Myocyte (in vitro differentiated cells): ENCODE data around the gene SLC16A13. TPM values are rescaled to one million over a fixed set of nuclear protein-coding genes. Genes with fewer than 3 reads are reported as not detected.

Source experiments
- DNase-seq: peaks from one replicate; pipeline ENCODE4 v3.0.0-alpha.2; 2012; ENCODE audit warnings: low read depth
- total RNA-seq: library from RNA; depleted of rRNA; stranded (reverse); fragments of >200 nt; gene quantifications from 2 replicates; pipeline ENCODE4 v1.2.3, GENCODE V29; 2014

SLC16A13 gene
- total RNA-seq, 1 donor from 2014 or later, result 0.75 TPM

DNA sequence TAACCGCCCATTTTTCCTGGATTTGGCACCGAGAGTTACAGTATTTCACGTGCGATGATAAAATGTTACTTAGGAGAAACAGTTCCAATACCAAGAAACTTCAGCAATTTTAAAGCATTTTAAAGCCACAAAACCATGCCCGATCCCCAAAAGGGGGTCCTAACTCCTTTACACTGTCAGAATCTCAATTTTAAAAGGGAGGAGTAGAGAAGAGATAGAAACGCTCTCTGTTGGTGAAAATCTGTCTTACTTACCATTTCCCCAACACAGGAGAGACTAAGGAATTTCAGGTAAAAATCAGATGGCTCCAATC, 23.9 kb upstream of the SLC16A13 start:
- DNase-seq, result no peak

DNA sequence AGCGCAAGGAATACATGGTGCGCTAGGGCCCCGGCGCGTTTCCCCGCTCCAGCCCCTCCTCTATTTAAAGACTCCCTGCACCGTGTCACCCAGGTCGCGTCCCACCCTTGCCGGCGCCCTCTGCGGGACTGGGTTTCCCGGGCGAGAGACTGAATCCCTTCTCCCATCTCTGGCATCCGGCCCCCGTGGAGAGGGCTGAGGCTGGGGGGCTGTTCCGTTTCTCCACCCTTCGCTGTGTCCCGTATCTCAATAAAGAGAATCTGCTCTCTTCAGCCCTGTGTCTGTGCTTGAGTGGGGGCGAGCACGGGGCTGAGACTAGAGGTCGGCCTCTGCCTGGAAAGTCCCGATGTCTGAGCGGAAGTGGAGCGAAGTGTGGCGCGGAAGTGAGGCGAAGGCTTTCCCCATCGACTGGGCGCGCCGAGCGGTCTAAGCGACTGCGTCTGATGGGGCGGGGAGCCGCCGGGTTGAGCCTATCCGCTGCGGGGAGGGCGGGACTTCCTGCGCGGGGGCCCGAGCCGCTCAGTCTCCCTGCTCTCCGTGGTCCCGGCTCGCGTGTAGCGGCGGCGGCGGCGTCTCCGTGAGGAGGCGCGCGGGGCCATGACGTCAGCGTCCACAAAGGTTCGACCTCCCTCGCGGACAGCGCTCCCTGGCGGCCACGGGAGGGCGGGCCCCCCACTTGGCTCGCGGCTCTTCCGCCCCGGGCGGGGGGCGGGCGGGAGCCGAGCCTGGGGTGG, 21.4 kb upstream of the SLC16A13 start:
- DNase-seq, result peak; percentile 97

DNA sequence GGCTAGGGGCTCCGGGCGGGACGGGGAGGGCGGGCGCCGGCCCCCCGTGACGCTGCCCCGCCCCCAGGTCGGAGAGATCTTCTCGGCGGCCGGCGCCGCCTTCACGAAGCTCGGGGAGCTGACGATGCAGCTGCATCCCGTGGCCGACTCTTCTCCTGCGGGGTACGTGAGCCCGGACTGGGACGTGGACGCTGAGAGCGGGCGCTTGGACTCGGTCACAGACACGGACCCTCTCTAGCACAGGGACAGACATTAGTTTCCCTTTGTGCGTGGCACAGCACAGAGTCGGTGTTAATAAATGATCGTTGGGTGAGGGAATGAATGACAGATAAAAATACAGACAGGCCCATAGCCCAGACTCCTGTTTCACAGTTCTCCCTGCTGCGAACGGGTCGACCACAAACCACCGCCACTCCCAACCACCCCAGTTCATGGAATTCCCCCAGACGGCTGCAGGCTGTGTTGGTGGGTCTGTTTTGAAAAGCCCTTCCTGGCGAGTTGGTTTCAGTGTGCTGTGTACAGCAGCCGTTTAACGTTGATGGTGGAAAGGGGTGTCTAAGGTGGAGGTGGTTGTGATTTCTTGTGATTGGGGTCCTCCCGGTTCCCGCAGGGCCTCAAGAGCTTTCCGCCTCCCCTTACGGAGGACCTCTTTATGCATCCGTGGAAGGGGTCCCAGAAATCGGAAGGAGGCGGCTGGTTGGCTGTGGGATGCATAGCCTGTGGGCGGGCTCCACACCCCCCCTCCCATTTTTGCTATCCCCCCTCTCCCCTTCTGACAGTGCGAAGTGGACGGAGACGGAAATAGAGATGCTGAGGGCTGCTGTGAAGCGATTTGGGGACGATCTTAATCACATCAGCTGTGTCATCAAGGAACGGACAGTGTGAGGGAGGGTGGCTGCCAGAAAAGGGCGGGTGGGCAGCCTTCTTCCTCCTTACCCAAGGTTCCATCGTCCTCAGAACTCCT, 20.5 kb upstream of the SLC16A13 start:
- DNase-seq, result peak; percentile 70

DNA sequence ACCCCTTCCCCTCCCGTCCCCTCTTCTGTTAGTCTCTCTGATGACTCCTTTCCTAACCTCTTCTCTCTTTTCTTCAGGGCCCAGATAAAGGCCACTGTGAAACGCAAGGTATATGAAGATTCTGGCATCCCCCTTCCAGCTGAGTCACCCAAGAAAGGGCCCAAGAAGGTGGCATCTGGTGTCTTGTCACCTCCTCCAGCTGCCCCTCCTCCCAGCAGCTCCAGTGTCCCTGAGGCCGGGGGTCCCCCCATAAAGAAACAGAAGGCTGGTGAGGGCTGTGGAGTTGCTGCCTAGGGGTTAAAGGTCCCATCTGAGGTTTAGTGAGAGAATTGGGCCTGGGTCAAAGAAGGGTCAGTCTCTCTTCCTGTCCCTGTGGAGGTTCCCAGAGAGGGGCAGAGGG, 19.4 kb upstream of the SLC16A13 start:
- no peak for DNase-seq

DNA sequence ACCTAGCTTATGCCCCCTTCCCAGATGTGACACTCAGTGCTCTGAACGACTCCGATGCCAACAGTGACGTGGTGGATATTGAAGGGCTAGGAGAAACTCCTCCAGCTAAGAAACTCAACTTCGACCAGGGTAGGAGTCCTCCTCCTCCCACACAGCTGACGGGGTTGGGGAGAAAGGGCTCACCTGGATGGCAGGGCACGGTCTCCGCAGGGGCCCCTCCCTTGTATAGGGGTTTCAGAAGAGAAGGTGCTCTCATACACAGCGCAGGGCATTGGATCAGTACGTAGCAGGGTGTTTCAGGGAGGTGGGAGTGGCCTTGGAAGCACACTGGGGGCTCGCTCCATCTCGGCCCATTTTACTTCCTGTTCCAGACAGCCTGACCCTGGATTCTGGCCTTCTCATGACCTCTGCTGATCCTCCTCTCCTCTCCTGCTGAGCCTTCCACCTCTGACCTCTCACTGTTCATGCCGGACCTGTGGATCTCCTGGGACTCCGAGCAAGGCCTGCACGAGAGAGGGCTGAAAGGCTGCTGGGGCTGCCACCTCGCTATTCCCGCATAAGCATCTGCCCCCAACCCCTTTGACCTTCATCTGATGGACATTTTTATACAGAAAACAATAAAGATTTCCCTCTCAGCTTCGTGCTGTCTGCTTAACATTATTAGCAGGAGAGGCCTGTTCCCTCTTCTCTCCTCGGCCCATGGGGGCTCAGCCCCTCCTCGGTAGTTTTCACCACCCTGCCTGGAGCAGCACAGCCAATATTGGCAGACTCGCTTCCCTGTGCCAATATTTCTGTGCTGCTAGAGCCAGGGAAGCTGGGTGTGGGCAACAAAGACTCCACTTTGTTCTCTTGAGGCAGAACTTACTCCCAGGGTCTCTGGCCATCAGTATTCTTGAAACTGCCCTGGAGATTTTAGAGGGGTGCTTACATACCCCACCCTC, 18.7 kb upstream of the SLC16A13 start:
- no peak for DNase-seq

DNA sequence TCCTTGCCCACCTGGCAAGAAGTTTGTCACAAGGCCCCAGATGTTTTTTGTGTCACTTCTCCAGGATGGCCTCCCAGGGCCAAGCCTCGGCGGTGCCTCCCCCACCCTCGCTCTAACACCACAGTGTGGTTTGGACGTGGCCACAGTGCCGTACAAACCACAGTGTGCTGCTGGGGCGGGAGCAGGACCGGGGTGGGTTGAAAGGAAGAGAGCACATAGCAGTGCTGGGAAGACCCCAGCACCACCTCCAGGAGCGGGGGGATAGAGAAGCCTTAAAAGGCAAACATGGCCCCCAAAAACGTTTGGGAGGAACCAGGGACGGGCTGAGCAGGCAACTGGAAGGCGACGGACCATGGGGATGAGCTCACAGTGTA, 18.0 kb upstream of the SLC16A13 start:
- no peak for DNase-seq

DNA sequence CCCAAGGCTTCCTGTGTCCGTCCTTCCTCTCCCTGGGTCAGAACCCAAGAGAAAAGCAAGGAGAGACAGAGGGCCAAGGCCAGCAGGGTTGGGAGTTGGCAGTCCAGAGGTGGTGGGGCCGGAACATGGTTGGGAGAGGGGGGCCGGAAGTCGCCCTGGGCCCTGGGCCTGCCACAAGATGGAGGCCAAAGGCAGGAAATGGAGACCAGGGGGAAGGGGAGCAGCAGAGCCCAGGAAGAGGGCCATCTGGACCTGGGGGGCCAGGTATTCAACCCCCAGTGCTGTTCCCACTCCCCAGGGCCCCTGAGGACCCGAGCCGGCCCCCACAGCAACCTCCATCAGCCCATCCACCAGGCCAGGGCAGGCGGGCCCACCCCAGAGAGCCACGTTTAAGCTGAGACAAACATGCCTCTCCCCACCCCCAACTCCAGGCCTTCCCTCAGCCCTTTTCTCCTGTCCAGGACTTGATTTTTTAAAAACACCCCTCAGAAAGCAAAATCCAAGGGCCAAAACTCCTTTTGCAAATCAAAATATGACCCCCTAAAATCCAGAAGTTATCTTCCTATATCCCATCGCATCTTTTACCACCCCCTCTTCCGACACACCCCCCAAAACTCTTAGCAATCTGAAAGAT, 17.4 kb upstream of the SLC16A13 start:
- DNase-seq, result no peak

DNA sequence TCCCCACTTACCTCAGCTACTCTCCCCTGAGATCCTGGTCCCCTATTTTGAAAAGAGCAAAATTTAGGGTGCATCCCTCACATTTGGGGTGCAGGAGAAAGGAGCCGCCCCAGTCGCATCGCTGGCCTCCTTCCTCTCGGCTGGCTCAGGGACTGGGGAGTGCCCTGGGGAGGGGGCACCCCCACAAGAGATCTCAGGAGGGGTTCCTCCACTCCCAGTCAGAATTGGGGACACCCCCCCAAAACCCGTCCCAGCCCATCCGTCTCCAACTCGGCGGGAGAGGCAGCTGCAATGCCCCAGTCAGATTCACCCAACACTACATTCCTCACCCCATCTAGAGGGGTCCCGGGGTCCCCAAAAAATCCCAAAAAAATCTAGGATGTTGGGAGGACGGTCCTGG, 16.4 kb upstream of the SLC16A13 start:
- DNase-seq, result no peak

DNA sequence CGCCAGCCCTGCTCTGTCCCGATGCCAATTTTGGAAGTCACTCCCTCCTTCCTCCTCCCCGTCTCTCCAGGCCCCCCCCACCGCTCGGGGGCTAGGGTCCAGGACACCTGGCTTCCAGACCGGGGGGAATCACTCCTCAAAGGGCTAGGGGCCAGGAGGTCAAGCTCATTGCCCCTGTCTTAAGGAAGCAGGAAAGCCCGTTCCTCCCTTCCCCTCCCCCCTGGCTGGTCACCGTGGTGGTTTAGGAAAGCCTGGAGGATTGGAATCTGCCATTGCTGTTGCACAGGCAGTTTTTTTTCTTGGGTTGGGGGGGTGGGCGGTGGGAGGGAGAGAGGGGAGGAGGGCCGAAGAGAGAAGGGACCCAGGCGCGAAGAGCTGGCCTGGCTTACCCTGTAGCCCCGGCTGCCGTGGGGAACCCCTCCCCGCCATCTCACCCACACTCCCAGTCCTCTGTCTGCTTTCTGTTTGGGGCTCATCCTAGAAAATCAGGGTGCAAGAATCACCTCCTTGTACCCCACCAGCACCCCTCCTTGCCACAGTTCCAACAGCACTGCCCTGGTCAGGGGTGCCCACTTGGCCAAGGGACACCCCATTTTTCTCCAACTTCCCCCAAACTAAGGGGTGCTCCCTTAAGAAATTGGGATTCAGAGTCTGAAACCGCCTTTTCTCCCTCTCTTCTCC, 15.8 kb upstream of the SLC16A13 start:
- DNase-seq, result peak; percentile 72

DNA sequence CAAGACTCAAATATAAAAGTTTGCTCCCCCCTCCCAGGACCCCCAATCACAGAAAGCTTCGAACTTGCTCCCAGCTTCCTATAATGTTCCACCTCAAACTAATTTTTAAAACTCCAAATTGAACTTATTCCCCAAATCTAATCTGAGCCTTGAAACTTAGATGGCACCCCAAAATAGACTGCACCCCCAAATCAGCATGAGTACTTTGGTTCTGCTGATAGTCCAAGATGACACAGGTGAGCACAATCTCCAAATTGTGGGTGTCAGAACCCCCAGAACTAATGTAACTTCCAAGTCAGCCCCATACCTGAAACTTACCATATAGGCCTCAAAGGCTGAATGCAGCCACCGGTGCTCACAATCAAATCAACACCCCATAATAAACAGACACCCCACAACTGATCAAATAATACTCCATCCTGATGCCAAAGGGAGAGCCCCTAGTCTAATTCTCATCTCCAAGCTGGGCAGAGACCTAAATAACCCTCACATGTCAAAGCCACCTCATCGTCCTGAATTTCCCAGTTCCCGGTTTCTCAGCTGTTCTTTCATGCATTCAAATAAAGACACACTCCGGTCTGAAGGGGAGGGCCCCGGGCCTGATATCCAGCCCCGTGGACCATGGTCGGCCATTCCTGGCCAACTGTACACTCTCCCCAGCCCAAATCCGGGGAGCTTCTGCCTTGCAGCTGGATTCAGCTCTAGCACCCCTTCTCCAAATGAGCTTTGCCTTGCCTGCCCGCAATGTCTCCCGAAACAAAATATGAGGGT, 14.7 kb upstream of the SLC16A13 start:
- peak; percentile 65 for DNase-seq

DNA sequence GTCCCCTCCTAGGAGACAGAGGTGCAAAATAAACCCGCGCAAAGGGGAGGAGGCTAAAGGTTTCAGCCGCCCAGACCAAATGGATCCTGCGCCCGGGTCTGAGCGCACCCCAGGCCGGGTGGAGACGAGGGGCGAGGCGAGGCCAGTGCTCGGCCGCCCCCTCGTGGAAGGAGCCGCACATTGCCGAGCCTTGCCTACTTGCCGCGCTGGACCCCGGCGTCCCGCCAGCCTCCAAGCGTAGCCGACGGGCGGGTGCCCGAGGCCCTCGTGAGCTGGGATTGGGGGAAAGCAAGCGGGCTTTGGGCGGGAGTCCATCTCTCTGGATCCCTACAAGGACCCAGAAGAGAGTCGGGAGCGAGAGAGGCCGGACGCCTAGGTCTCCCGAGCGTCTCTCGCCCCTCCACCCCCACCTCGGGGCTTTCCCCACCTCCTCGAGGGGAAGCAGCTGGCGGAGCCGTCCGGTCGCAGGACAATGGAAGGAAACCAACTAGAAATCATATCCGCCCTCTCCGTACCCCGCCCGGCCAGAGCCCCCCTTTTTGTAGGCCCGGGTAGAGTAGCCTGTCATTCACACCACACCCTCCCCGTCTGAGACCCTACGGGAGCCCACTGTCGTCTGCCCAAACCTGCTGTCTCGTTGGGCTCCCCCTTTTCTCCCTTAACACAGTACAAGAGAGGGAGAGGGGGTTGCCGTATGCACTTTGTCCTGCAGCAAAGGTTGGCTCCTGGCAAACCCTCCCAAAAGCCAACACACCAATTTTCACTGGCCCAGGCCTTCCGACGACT, 13.6 kb upstream of the SLC16A13 start:
- peak; percentile 72 for DNase-seq

DNA sequence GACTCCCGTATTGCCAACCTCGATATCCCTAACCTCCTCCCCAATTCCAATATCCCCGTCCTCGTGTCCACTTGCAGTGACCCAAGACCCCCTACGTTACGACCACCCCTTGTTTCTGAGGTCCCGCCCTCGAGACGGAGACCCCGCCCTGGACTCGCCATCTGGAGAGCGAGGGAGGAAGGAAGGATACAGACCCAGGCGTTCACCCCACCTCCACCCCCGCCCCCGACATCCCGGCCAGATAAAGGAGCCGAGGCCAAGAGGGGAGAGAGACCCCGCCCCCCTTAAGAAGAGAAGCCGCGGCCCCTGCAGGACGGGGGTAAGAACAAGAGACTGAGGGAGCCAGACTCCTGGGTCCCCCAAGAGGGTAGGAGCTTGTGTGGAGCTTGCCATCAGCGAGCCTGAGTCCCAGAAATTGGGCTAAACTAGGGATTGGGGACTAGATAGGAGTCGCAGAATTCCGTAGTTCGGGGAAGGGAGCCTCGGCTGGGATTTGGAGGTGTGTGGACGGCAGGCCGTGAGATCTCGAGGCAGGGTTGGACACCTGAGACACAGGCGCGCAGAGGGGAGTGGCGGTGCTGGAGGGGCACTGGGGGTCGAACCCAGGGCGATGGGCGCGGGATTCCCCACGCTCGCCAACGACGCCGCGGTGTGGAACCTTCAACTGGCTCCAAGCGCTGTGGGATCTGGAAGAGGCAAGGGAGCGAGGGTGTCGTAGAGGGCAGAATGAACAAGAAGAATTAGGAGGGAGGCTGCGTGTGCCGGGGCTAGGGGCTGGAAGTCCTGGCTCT, 12.8 kb upstream of the SLC16A13 start, which contains the start of gene BCL6B:
BCL6B (plus strand) TSS at position 270 of the 791 bp plus-strand sequence. CDS start 622 bp downstream, outside the sequence.
- DNase-seq, result no peak

DNA sequence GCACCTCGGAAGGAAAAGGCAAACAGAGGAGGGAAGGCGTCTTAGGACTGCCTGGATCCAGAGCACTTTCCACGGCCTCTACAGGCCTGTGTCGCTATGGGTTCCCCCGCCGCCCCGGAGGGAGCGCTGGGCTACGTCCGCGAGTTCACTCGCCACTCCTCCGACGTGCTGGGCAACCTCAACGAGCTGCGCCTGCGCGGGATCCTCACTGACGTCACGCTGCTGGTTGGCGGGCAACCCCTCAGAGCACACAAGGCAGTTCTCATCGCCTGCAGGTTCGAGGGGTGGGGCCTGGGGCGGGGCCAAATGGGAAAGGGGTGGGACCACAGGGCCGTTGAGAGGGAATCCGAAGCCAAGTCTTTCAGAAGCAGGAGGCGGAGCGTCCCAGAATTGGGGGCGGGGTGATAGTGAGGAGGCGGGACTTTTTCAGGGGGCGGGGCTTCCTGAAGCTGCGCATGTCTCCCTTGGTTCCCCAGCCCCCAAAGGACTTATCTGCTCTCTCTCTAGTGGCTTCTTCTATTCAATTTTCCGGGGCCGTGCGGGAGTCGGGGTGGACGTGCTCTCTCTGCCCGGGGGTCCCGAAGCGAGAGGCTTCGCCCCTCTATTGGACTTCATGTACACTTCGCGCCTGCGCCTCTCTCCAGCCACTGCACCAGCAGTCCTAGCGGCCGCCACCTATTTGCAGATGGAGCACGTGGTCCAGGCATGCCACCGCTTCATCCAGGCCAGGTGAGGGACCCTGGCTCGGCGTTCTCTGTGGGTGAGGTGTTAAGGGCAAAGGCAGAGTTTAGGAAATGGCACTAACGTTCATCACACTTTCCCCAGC, 12.0 kb upstream of the SLC16A13 start:
- no peak for DNase-seq

DNA sequence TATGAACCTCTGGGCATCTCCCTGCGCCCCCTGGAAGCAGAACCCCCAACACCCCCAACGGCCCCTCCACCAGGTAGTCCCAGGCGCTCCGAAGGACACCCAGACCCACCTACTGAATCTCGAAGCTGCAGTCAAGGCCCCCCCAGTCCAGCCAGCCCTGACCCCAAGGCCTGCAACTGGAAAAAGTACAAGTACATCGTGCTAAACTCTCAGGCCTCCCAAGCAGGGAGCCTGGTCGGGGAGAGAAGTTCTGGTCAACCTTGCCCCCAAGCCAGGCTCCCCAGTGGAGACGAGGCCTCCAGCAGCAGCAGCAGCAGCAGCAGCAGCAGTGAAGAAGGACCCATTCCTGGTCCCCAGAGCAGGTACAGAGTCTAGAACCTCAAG, 11.4 kb upstream of the SLC16A13 start:
- no peak for DNase-seq

DNA sequence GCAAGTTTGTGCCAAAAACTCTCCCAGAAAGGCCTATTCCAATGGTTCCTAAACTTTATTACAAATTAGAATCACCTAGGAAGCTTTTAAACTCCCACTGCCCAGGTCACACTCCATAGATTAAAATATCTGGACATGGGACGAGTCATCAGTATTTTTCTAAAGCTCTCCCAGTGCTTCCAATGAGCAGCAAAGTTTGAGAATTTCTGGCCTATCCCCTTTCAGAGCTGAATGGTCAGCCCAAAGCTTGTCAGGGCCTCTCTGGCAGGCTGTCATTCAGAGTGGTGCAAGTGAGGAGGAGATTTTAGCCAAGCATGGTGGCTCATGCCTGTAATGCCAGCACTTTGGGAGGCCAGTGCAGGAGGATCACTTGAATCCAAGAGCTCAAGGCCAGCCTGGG, 10.6 kb upstream of the SLC16A13 start:
- no peak for DNase-seq

DNA sequence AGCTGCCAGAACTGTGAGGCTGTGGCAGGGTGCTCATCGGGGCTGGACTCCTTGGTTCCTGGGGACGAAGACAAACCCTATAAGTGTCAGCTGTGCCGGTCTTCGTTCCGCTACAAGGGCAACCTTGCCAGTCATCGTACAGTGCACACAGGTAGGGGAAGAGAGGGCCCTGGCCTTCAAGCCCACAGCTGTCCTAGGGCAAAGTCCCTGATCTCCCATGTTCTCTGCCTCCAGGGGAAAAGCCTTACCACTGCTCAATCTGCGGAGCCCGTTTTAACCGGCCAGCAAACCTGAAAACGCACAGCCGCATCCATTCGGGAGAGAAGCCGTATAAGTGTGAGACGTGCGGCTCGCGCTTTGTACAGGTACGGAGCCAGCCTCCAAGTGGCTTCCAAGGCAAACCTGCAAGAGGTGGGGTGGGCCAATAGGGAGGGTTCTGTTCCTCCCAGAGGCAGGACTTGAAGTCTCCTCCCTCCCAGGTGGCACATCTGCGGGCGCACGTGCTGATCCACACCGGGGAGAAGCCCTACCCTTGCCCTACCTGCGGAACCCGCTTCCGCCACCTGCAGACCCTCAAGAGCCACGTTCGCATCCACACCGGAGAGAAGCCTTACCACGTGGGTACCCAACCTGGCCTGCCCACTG, 9.2 kb upstream of the SLC16A13 start:
- DNase-seq, result no peak
